Measurements from ENCODE around the gene C19orf44. TPM values are rescaled to one million over a fixed set of nuclear protein-coding genes. Genes with fewer than 3 reads are reported as not detected.
A peak's percentile ranks its signal among the peaks of the same experiment; 100 is the strongest.
"Not testable (repeated sequence)": the region's sequence is repeated elsewhere in the genome, so short reads cannot be mapped to it uniquely, and the experiment has no call there.

The C19orf44 gene
- total RNA-seq, result 11.2 TPM

GRCh38 chr19:16495982-16496612 is at the start of gene C19orf44, which contains the start of gene CALR3:
Gene C19orf44 (plus strand): TSS chr19:16496394. CDS start chr19:16500793, 4,399 bp downstream.
Gene CALR3 (minus strand): TSS chr19:16496167. CDS start chr19:16496129, 38 bp downstream.
- DNase-seq (ENCODE audit: low spot score), result peak; percentile 99

- DNase-seq (ENCODE audit: low spot score), result peak; percentile 75
These were observed 49.3 kb upstream of the C19orf44 start for GRCh38 chr19:16446724-16447368.

- DNase-seq (ENCODE audit: low spot score), result not testable (repeated sequence)
These were observed 47.3 kb upstream of the C19orf44 start for GRCh38 chr19:16448872-16449271.

GRCh38 chr19:16449330-16449961 is 46.7 kb upstream of the C19orf44 start:
- no peak for DNase-seq (ENCODE audit: low spot score)

- no peak for DNase-seq (ENCODE audit: low spot score)
These were observed 43.9 kb upstream of the C19orf44 start for GRCh38 chr19:16452325-16452724.

- DNase-seq (ENCODE audit: low spot score), result no peak
These were observed 41.8 kb upstream of the C19orf44 start for GRCh38 chr19:16454351-16454918.

GRCh38 chr19:16455489-16455888 is 40.7 kb upstream of the C19orf44 start:
- no peak for DNase-seq (ENCODE audit: low spot score)

GRCh38 chr19:16456652-16457194 is 39.5 kb upstream of the C19orf44 start:
- DNase-seq (ENCODE audit: low spot score), result no peak

- no peak for DNase-seq (ENCODE audit: low spot score)
These were observed 38.8 kb upstream of the C19orf44 start for GRCh38 chr19:16457195-16457953.

GRCh38 chr19:16457954-16458331 is 38.3 kb upstream of the C19orf44 start:
- DNase-seq (ENCODE audit: low spot score), result no peak

DNA sequence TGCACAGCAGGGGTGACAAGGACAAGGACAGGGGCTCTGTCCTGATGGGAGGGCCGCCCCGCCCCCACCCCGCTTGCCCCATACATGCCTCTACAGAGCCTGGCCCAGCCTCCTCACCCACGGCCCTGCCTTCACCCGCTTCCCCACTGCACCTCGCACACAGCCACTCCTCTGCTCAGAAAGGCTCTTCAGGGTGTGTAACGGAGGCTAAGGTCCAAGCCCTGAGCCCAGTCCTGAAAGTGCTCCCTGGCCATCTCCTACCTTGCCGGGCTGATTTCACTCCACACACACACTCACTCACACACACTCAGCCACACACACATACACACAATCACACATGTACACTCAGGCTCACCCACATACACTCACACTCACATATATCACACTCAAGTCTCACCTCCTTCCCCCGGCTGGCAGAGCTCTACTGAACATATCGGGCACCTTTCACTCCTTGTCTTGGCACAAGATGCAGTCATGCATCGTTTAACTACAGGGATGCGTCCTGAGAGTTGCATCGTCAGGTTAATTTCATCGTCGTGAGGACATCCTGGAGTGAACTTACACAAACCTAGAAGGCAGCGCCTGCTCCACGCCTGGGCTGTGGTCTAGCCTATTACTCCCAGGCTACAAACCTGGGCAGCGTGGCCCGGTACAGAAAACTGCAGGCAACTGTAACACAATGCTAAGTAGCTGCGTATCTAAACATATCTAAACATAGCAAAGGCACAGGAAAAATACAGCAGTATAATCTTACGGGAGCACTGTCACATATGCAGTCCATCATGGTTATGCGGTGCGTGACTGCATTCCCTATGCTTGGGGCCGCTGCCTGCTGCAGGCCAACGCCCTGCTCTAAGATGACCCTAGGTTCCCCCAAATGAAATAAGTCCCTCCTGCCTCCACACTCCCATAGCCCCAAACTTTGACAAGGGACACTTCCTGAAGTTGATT is 37.5 kb upstream of the C19orf44 start:
- no peak for DNase-seq (ENCODE audit: low spot score)

GRCh38 chr19:16459680-16460079 is 36.5 kb upstream of the C19orf44 start:
- DNase-seq (ENCODE audit: low spot score), result no peak

GRCh38 chr19:16460454-16460853 is 35.7 kb upstream of the C19orf44 start:
- no peak for DNase-seq (ENCODE audit: low spot score)

DNA sequence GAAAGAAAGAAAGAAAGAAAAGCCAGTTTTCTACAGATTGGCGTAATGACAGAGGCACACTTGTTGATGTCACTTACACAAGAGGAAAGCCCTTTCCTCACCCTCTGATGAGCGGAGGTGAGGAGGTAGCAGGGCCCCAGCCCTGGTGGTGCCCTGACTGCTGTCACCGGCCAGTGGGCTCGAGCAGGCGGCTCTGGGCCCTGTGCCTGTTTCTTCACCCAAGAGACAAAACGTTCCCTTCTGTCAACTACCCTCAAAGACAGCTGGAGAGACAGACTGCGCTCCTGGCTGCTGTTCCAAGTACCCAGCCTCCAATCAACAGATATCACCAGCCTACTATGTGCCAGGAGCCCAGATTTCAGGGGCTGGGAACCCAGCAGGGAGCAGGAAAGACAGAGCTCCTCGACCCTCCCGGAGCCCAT is 34.6 kb upstream of the C19orf44 start:
- no peak for DNase-seq (ENCODE audit: low spot score)

DNA sequence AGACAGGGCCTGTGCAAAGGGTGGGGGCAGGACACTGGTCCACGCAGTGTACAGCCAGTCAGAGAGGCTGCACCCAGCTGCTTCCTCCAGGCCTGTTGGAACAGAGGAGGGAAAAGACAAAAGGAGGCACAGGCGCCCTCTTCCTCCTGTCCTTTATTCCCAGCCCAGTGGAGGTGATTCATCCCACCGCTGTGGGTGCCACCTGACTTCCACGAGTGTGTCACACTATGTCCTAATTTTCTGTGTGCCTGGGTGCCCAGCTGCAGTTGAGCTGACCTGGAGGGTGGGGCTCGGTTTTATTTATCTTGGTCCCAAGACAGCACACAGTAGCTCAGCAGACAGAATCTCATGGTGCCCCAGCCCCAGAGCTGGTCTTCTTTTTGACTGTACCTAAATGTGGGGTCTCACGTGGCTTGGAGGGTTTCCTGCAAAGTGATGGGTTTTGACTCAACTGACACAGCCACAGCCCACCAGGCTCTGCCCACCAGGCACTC is 33.4 kb upstream of the C19orf44 start:
- DNase-seq (ENCODE audit: low spot score), result no peak

DNA sequence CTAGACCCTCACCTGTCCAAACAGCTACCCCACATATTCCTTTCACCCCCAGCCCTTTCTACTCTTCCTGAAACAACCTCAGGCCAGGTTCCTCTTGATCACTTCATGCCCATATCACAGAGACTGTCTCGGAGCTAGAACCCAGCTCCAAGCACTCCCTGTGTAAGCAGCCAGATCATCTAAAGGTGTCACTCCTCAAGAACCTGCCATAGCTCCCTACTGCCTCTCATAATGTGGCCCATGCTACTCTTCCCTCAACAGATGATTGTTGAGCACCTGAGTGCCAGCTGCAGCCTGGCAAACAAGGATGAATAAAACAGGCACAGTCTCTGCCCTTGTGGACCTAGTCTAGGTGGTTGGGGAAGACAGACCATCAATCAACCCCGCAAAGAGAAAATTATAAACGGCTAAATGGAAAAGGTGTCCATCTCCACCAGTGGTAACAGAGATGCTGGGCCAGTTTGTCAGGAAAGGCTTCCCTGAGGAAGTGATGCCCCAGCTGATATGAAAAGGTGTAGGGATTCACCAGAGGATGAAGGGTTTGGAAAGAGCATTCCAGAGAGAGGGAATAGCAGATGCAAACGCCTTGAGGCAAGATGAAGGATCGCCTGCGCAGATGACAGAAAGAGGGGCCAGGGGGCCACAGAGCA is 32.7 kb upstream of the C19orf44 start:
- DNase-seq (ENCODE audit: low spot score), result no peak

DNA sequence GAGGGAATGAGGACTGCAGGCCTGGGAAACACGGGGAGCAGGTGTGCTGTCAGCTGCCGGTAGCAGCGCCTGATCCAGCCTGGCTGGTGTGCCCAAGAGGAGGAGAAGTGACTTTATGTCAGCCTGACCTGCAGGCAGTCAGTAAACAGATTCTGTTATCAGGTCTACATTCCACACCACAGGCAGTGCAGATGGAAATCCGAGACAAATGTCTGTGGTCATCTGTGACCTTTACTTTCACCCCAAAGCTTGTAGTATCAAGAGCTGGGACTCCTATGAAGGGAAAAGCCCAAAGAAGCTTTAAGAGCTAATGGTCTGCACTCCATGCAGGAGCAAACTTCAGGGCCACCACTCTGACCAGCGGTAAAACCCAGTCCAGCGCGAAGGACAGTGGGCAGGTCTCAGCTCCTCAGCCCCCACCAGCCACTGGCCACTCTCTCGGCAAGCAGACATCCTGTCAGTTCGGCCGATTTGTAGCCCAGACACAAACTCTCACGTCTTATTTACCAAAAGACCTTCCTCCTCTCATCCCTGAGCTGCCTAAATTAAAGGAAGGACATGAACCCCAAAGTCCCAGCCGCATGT is 32.1 kb upstream of the C19orf44 start:
- DNase-seq (ENCODE audit: low spot score), result no peak

GRCh38 chr19:16465239-16465638 is 31.0 kb upstream of the C19orf44 start:
- DNase-seq (ENCODE audit: low spot score), result no peak

GRCh38 chr19:16466802-16467427 is 29.3 kb upstream of the C19orf44 start:
- not testable (repeated sequence) for DNase-seq (ENCODE audit: low spot score)

Data from mucosa of gallbladder (tissue), 1 donor.